SK-N-SH (cell line): ENCODE results near the gene SLC2A11. TPM values are rescaled to one million over a fixed set of nuclear protein-coding genes. Genes with fewer than 3 reads are reported as not detected.
"Not testable (repeated sequence)": the region's sequence is repeated elsewhere in the genome, so short reads cannot be mapped to it uniquely, and the experiment has no call there.

Source experiments
- CTCF ChIA-PET: fragments of 300-600, 350-600 bp; formaldehyde crosslinking; extraction: SDS; loops from one replicate; lab custom pipeline; 2021; lab: Yijun Ruan, JAX
- POLR2A ChIA-PET: fragments of 350-600 bp; sonication (Branson Sonifier 250); formaldehyde crosslinking; extraction: SDS; loops from one replicate; lab custom pipeline; 2020; ENCODE audit warnings: antibody characterized with exemption, inconsistent platforms; lab: Yijun Ruan, JAX
- DNase-seq: peaks from one replicate; pipeline ENCODE4 v3.0.0; 2012
- H2AFZ ChIP-seq: fragments of 200-600 bp; sonication (generic); 2 replicates; pipeline ENCODE4 v1.8.1; 2016; ENCODE audit warnings: antibody characterized with exemption, mild to moderate bottlenecking, low read depth
- H3F3A ChIP-seq: fragments of 200-600 bp; sonication (generic); replicated peaks from 2 replicates; pipeline ENCODE3; 2016; ENCODE audit warnings: antibody characterized with exemption, mild to moderate bottlenecking; ENCODE audit not compliant: insufficient read depth
- H3K27ac ChIP-seq, 2 experiments: fragments of 200-500 bp in 1 of 2; fragments of 200-600 bp in 1 of 2; sonication (Bioruptor generic) in 1 of 2; sonication (generic), shearing (Covaris generic) in 1 of 2; 2 replicates each; pipeline versions ENCODE4 v1.5.1 to v1.6.1; 2014 to 2016; ENCODE audit warnings: low read depth in 2 of 2, inconsistent platforms in 1 of 2, low read length in 1 of 2, mild to moderate bottlenecking in 1 of 2, mixed read lengths in 1 of 2
- H3K27me3 ChIP-seq: fragments of 200-600 bp; sonication (generic), shearing (Covaris generic); 2 replicates; pipeline ENCODE4 v1.6.1; 2016; ENCODE audit warnings: mixed run types; ENCODE audit not compliant: insufficient read depth
- H3K36me3 ChIP-seq, 2 experiments: fragments of 200-500 bp in 1 of 2; fragments of 200-600 bp in 1 of 2; sonication (Bioruptor generic) in 1 of 2; sonication (generic) in 1 of 2; replicated peaks in 1 of 2; 2 replicates each; pipeline versions ENCODE3 to v1.5.1; 2014 to 2016; ENCODE audit warnings: low read length in 1 of 2, mild to moderate bottlenecking in 1 of 2; ENCODE audit not compliant: insufficient read depth in 2 of 2, control insufficient read depth in 1 of 2
- H3K4me1 ChIP-seq, 2 experiments: fragments of 200-500 bp in 1 of 2; fragments of 200-600 bp in 1 of 2; sonication (Bioruptor generic) in 1 of 2; sonication (generic), shearing (Covaris generic) in 1 of 2; 2 replicates each; pipeline versions ENCODE4 v1.5.1 to v1.6.1; 2014 to 2016; ENCODE audit warnings: low read depth in 1 of 2, low read length in 1 of 2, mixed run types in 1 of 2; ENCODE audit not compliant: insufficient read depth in 2 of 2, control insufficient read depth in 1 of 2
- H3K4me2 ChIP-seq: fragments of 200-600 bp; sonication (generic), shearing (Covaris generic); 2 replicates; pipeline ENCODE4 v1.6.1; 2017; ENCODE audit warnings: mixed run types
- H3K4me3 ChIP-seq, 2 experiments: fragments of 200-500 bp in 1 of 2; fragments of 200-600 bp in 1 of 2; sonication (Bioruptor generic) in 1 of 2; sonication (generic), shearing (Covaris generic) in 1 of 2; 2 replicates each; pipeline versions ENCODE4 v1.5.1 to v1.8.1; 2014 to 2016; ENCODE audit warnings: low read depth in 2 of 2, inconsistent platforms in 1 of 2, low read length in 1 of 2, mild to moderate bottlenecking in 1 of 2, mixed read lengths in 1 of 2, moderate library complexity in 1 of 2
- H3K79me2 ChIP-seq: fragments of 200-600 bp; sonication (generic); 2 replicates; pipeline ENCODE4 v1.8.1; 2017; ENCODE audit warnings: mild to moderate bottlenecking; ENCODE audit not compliant: insufficient read depth
- H3K9ac ChIP-seq: fragments of 200-600 bp; sonication (generic); 2 replicates; pipeline ENCODE4 v1.6.1; 2017; ENCODE audit warnings: mixed run types
- H3K9me2 ChIP-seq: fragments of 200-600 bp; sonication (generic); 2 replicates; pipeline ENCODE4 v1.6.1; 2017; ENCODE audit warnings: mixed run types
- H3K9me3 ChIP-seq: fragments of 200-600 bp; sonication (generic); 2 replicates; pipeline ENCODE4 v1.6.1; 2017; ENCODE audit warnings: mixed run types, mild to moderate bottlenecking, moderate library complexity
- H4K20me1 ChIP-seq: fragments of 200-600 bp; sonication (generic); 2 replicates; pipeline ENCODE4 v1.6.1; 2017; ENCODE audit warnings: mild to moderate bottlenecking, mixed run types; ENCODE audit not compliant: insufficient read depth
- CTCF ChIP-seq: fragments of 200-600 bp; sonication (generic); IDR thresholded peaks from 2 replicates; pipeline ENCODE4 v1.6.1; 2017; ENCODE audit warnings: antibody characterized with exemption, mild to moderate bottlenecking, moderate library complexity
- FOSL2 ChIP-seq: IDR thresholded peaks from 2 replicates; pipeline ENCODE4 v1.4.0; 2012; ENCODE audit warnings: low read depth, mild to moderate bottlenecking, moderate library complexity, borderline replicate concordance
- FOXM1 ChIP-seq: IDR thresholded peaks from 2 replicates; pipeline ENCODE4 v1.4.0; 2012; ENCODE audit warnings: low read depth, mild to moderate bottlenecking
- MAX ChIP-seq: IDR thresholded peaks from 2 replicates; pipeline ENCODE4 v1.4.0; 2012; ENCODE audit warnings: low read depth
- MEF2A ChIP-seq: IDR thresholded peaks from 2 replicates; pipeline ENCODE4 v1.4.0; 2012; ENCODE audit warnings: low read depth, borderline replicate concordance
- RAD21 ChIP-seq: IDR thresholded peaks from 2 replicates; pipeline ENCODE4 v1.6.1; 2012; ENCODE audit warnings: mild to moderate bottlenecking, low read length
- RFX5 ChIP-seq: IDR thresholded peaks from 2 replicates; pipeline ENCODE4 v1.6.1; 2012; ENCODE audit warnings: mild to moderate bottlenecking, improper control_type of control experiment, low read length
- RXRA ChIP-seq: IDR thresholded peaks from 2 replicates; pipeline ENCODE4 v1.4.0; 2012; ENCODE audit warnings: low read depth, mild to moderate bottlenecking, borderline replicate concordance
- SMC3 ChIP-seq: IDR thresholded peaks from 2 replicates; pipeline ENCODE4 v1.6.1; 2012; ENCODE audit warnings: low read depth, low read length, improper control_type of control experiment
- TAF1 ChIP-seq: IDR thresholded peaks from 2 replicates; pipeline ENCODE4 v1.6.1; 2012; ENCODE audit warnings: low read depth, mild to moderate bottlenecking, low read length, moderate library complexity, borderline replicate concordance
- TCF12 ChIP-seq: IDR thresholded peaks from 2 replicates; pipeline ENCODE4 v1.4.0; 2012
- USF2 ChIP-seq: fragments of 150-350 bp; IDR thresholded peaks from 2 replicates; pipeline ENCODE4 v1.6.1; 2017; ENCODE audit warnings: antibody characterized with exemption, low read length, low read depth, borderline replicate concordance
- WGBS: methylation state at CpG from one replicate; pipeline ENCODE4 v1.1.6; 2017; ENCODE audit warnings: low lambda C conversion rate; 5-methylcytosine and 5-hydroxymethylcytosine counted together
- polyA plus RNA-seq, 3 experiments: library from polyadenylated mRNA; depleted of rRNA; stranded (reverse); fragments of >200 nt; gene quantifications; 2 replicates each; pipeline ENCODE4 v1.2.3, GENCODE V29; 2012

Gene SLC2A11
- polyA plus RNA-seq, 1 of the 3 experiments (the other 2 are of a cell fraction): 21.8 TPM

- TF ChIP-seq USF2 (no peak), TAF1 (no peak), RFX5 (no peak), MAX (no peak), MEF2A (no peak), RXRA (no peak), FOSL2 (no peak), TCF12 (no peak)
These were observed 1.5 kb downstream of the SLC2A11 start (continued) for GRCh38 chr22:23859201-23859600.

- CTCF ChIA-PET: interaction anchor here (0.8 to 4.3 kb wide), 4 partner anchors 10 to 338 kb away, joined by 3 to 27 read pairs (median 4); no protein-coding TSS in a partner anchor
- H3K9me3 ChIP-seq, H3K27ac ChIP-seq, H4K20me1 ChIP-seq, H2AFZ ChIP-seq, H3F3A ChIP-seq, H3K4me2 ChIP-seq, DNase-seq, H3K9me2 ChIP-seq, H3K4me3 ChIP-seq, POLR2A ChIA-PET, H3K27me3 ChIP-seq, H3K9ac ChIP-seq, H3K79me2 ChIP-seq, H3K36me3 ChIP-seq: not testable (repeated sequence)
- H3K4me1 ChIP-seq: peaks cover 0 to 22% of the 10 kb centered on the region in 2 experiments; a peak in 2 of 4 replicates
- 87% methylated on average over 8 of the region's 8 CpGs for WGBS
These were observed 2.5 kb downstream of the SLC2A11 start for GRCh38 chr22:23860187-23860586.

GRCh38 chr22:23862103-23862502, 4.4 kb downstream of the SLC2A11 start:
- Histone ChIP-seq H3K27ac (no peak overlapping the region), H3K9me3 (no peaks in the 10 kb centered on the region), H3K9me2 (no peaks in the 10 kb centered on the region)
- WGBS: 29% methylated on average over 1 of the region's 3 CpGs
- CTCF ChIA-PET: interaction anchor here (0.6 to 4.3 kb wide), 8 partner anchors 11 to 94 kb away, joined by 3 to 27 read pairs (median 6); partner anchors contain the start of gene MIF
- TF ChIP-seq CTCF: peak; percentile 67
- TF ChIP-seq SMC3: peak; percentile 74
- no peak for TF ChIP-seq FOXM1
- no peak for TF ChIP-seq USF2
- peak; percentile 78 for TF ChIP-seq RAD21
- TF ChIP-seq, all 33 proteins: peak for 3
- Histone ChIP-seq H4K20me1 (no peaks in the 10 kb centered on the region), H3K9ac (no peak overlapping the region), H3K4me1 (peaks cover 0 to 13% of the 10 kb centered on the region in 2 experiments; a peak in 2 of 4 replicates), H3K27me3 (no peaks in the 10 kb centered on the region), H3K79me2 (no peaks in the 10 kb centered on the region), H2AFZ (no peak overlapping the region), H3F3A (no peaks in the 10 kb centered on the region), H3K4me3 (peak overlapping the region in 1 of 2 experiments; percentile 35; a peak in 1 of 4 replicates), H3K36me3 (no peaks in the 10 kb centered on the region), H3K4me2 (no peak overlapping the region)
- POLR2A ChIA-PET: interaction anchor here (1.2 kb wide), 1 partner anchor 32 kb away, joined by 3 read pairs; the partner anchor contains the start of gene MIF
- DNase-seq: peak; percentile 65

- H3K9me2 ChIP-seq, H3K4me1 ChIP-seq, H3K9me3 ChIP-seq, H3K27ac ChIP-seq, H3K9ac ChIP-seq, POLR2A ChIA-PET, H3K4me2 ChIP-seq, H3F3A ChIP-seq, H3K27me3 ChIP-seq, DNase-seq, H3K4me3 ChIP-seq, H4K20me1 ChIP-seq, H2AFZ ChIP-seq, H3K79me2 ChIP-seq, H3K36me3 ChIP-seq: not testable (repeated sequence)
- 80% methylated on average over 11 of the region's 11 CpGs for WGBS
- CTCF ChIA-PET: interaction anchor here (1.2 to 4.3 kb wide), 4 partner anchors 15 to 30 kb away, joined by 3 to 27 read pairs (median 4); partner anchors contain the start of gene MIF
These were observed 7.0 kb downstream of the SLC2A11 start for GRCh38 chr22:23864499-23865154.
